GM12878 (cell line): ENCODE data around the gene HNRNPR.

Experiments used
- CTCF ChIP-seq, 3 experiments: IDR thresholded peaks in 2 of 3; conservative IDR thresholded peaks in 1 of 3; 2 replicates each; pipeline ENCODE4 v1.5.1; 2011; ENCODE audit warnings: low read depth in 3 of 3, low read length in 3 of 3, mild to moderate bottlenecking in 3 of 3, control low read depth in 2 of 3, moderate library complexity in 2 of 3, inconsistent platforms in 1 of 3, mixed read lengths in 1 of 3; ENCODE audit not compliant: control insufficient read depth in 2 of 3, insufficient read depth in 1 of 3; ENCODE audit errors: extremely low read depth in 1 of 3
- EZH2 ChIP-seq: IDR thresholded peaks from 2 replicates; pipeline ENCODE4 v1.6.1; 2012; ENCODE audit warnings: low read depth, mild to moderate bottlenecking, control low read depth, inconsistent platforms, low read length, borderline replicate concordance; ENCODE audit not compliant: control insufficient read depth
- IRF4 ChIP-seq: IDR thresholded peaks from 2 replicates; pipeline ENCODE4 v1.6.1; 2011; ENCODE audit warnings: low read depth, low read length
- RFX5 ChIP-seq: IDR thresholded peaks from 2 replicates; pipeline ENCODE4 v1.6.1; 2011; ENCODE audit warnings: low read depth, low read length, improper control_type of control experiment
- SRF ChIP-seq, 2 experiments: IDR thresholded peaks; 2 replicates each; pipeline ENCODE4 v1.6.1; 2011; ENCODE audit warnings: low read depth in 2 of 2, low read length in 2 of 2, mild to moderate bottlenecking in 1 of 2, moderate library complexity in 1 of 2
- YY1 ChIP-seq: IDR thresholded peaks from 2 replicates; pipeline ENCODE4 v1.6.1; 2011; ENCODE audit warnings: low read depth, mild to moderate bottlenecking, low read length
- TF ChIP-seq, protein P1 (sequence below): IDR thresholded peaks from 2 replicates; pipeline ENCODE4 v1.6.1; 2012; ENCODE audit warnings: low read depth, low read length, improper control_type of control experiment
- TF ChIP-seq, protein P2 (sequence below): fragments of 150-350 bp; IDR thresholded peaks from 2 replicates; pipeline ENCODE4 v1.6.1; 2016; ENCODE audit warnings: low read depth, low read length

GRCh38 chr1:23276531-23276930 is 67.6 kb downstream of the HNRNPR start:
- TF ChIP-seq, protein P1, sequence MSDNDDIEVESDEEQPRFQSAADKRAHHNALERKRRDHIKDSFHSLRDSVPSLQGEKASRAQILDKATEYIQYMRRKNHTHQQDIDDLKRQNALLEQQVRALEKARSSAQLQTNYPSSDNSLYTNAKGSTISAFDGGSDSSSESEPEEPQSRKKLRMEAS: no peak
- TF ChIP-seq IRF4 (no peak), EZH2 (no peak), SRF (IDR thresholded peaks at IDR 0.05; ENCODE audit: low read depth in 2 of 2, low read length in 2 of 2) (no peak), RFX5 (no peak), YY1 (no peak), CTCF (IDR thresholded peaks at IDR 0.05 in 2 of 3, conservative IDR thresholded peaks at IDR 0.05 in 1 of 3; ENCODE audit: control insufficient read depth in 2 of 3, extremely low read depth in 1 of 3, insufficient read depth in 1 of 3, low read depth in 3 of 3, low read length in 3 of 3) (no peak)
- TF ChIP-seq, protein P2, sequence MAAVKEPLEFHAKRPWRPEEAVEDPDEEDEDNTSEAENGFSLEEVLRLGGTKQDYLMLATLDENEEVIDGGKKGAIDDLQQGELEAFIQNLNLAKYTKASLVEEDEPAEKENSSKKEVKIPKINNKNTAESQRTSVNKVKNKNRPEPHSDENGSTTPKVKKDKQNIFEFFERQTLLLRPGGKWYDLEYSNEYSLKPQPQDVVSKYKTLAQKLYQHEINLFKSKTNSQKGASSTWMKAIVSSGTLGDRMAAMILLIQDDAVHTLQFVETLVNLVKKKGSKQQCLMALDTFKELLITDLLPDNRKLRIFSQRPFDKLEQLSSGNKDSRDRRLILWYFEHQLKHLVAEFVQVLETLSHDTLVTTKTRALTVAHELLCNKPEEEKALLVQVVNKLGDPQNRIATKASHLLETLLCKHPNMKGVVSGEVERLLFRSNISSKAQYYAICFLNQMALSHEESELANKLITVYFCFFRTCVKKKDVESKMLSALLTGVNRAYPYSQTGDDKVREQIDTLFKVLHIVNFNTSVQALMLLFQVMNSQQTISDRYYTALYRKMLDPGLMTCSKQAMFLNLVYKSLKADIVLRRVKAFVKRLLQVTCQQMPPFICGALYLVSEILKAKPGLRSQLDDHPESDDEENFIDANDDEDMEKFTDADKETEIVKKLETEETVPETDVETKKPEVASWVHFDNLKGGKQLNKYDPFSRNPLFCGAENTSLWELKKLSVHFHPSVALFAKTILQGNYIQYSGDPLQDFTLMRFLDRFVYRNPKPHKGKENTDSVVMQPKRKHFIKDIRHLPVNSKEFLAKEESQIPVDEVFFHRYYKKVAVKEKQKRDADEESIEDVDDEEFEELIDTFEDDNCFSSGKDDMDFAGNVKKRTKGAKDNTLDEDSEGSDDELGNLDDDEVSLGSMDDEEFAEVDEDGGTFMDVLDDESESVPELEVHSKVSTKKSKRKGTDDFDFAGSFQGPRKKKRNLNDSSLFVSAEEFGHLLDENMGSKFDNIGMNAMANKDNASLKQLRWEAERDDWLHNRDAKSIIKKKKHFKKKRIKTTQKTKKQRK: no peak
